Sciatic nerve (tissue), 2 donors: ENCODE results near the gene WNT5B. TPM values are rescaled to one million over a fixed set of nuclear protein-coding genes. Genes with fewer than 3 reads are reported as not detected.
"Not testable (repeated sequence)": the region's sequence is repeated elsewhere in the genome, so short reads cannot be mapped to it uniquely, and the experiment has no call there.

Experiments used
- ATAC-seq: fragments of 200-7000 bp; cut with Tn5 transposase; one replicate; pipeline ENCODE4 v1.9.1; 2020; ENCODE audit warnings: mild to moderate bottlenecking, moderate library complexity
- DNase-seq: peaks from one replicate; pipeline ENCODE4 v3.0.0-alpha.2; 2020; ENCODE audit warnings: low spot score
- intact Hi-C: fragments of 100-400 bp; cut with DNase I; formaldehyde crosslinking; loops from one replicate; pipeline ENCODE4 v1.14.2; 2022
- total RNA-seq: library from RNA; stranded (reverse); fragmentation: NEBNext Ultra II Directional; extraction: Animal tissue kit (Norgen Biotek cat#: 25700); gene quantifications from one replicate; pipeline ENCODE4 v1.2.1, GENCODE V29; 2021
- donor health status: DM: no; HTN: no; CAD: no.
- donor health status: DM: no; HTN: no; CAD: no.

WNT5B gene
- total RNA-seq, 1 donor from 2014 or later: 10.6 TPM

DNA sequence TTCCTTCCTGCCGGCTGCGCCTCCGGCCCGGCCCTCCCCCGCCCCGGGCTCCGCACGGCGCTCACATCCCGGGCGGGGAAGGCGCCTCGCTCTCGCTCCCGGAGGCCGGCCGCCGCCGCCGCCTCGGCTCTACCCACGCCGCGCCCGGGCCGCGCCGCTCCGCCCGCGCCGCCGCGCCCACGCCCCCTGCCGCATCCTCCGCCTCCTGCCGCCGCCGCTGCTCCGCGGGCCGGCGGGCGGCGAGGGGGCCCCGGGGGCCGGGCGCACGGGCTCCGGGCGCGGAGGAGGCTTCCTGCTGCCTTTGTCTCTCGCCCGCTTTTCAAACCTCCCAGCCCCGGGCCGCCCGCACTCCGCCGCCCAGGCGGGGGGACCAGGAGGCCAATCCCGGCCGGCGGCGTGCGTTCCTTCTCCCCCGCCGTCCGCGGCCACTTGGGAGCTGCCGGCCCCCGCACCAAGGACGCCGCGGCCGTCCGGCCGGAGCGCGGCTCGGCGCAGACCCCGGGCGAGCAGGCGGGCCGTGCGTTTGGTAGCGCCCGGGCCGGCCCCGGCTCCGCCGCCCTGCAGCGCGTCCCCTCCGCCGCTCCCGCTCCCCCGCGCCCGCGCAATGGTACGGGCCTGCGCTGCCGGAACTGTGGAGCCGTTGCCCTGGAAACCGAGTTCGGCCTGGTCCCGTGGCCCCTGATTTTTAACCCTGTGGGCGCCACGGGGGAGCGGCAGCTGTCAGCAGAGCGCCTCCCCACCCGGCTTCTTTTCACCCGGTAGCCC is 34.6 kb upstream of the WNT5B start, which contains the start of gene FBXL14:
TSS of gene FBXL14 (minus strand) at position 321 of the 765 bp plus-strand sequence. CDS start 515 bp downstream, outside the sequence.
- intact Hi-C loops: loop anchor here (5.0 kb wide), 1 partner anchor 467 kb away; no protein-coding TSS in a partner anchor
- peak; percentile 95 for DNase-seq
- peak; percentile 91 for ATAC-seq

DNA sequence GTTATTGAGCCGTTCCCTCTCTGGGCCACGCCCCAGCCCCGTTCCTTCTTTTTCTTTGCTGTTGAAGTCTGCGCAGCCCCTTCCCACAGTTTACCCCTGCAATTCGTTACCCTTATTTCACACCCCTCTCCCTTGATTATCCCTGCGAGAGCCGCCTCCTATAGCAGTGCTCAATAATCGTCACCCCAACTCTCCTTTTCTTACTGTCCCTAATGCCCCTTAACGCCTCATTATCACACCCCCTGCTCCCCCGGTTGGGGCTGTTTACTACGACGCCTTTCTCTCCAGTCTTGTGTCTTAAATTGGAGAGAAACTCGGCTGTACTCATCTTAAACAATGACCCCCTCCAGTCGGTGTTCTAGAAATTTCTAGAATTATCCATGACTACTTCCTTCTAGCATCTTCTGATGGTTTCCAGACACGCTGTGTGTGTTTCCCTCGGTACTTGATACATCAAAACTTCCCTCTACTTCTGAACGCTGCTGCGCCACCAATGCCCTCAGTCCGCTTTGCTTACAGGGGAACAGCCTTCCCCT is 33.9 kb upstream of the WNT5B start:
- peak; percentile 56 for ATAC-seq
- DNase-seq: no peak
- intact Hi-C loops: no loop called here

DNA sequence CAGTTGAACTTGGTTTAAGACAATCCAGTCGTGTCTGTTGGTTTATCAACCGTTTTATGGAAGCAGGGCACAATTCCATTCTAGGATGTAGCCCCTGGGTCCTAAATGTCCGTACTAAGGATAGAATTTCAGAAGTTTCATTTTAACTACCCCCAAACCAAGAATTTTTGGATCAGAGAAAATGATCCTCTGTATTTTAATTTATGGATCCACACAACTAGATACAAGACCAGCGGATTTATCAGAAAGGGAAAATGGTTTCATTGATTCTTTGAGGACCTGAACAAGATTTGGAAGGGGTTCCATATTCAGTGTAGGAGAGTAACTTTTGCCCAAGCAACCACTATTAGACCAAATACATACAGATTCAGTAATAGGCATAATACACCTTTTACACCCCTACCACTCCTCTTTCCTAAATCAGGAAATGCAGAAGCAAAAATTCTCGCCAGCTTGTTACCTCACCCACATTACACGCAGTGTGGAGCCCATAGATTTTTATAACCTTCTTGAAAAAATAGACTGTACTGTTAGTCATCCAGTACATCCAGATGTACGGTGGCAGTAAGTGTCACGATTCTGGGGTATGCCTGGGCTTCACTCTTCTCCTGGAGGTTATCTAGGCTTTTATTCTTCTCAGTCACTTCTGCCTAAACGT is 33.2 kb upstream of the WNT5B start:
- intact Hi-C loops: no loop called here
- ATAC-seq: no peak

DNA sequence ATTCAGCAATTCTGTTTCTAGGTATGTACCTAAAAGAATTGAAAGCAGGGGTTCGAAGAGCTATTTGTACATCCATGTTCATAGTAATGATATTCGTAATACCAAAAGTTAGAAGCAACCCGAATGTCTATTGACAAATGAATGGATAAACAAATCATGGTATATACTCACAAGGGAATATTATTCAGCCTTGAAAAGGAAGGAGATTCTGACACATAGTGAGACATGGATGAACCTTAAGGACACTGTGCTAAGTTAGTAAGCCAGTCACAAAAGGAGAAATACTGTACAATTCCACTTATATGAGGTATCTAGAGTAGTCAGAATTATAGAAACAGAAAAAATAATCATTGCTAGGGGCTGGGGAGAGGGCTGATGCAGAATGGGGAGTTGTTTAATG is 30.3 kb upstream of the WNT5B start:
- ATAC-seq: no peak

More for the DNA sequence above, 33.2 kb upstream of the WNT5B start:
- DNase-seq: no peak

DNA sequence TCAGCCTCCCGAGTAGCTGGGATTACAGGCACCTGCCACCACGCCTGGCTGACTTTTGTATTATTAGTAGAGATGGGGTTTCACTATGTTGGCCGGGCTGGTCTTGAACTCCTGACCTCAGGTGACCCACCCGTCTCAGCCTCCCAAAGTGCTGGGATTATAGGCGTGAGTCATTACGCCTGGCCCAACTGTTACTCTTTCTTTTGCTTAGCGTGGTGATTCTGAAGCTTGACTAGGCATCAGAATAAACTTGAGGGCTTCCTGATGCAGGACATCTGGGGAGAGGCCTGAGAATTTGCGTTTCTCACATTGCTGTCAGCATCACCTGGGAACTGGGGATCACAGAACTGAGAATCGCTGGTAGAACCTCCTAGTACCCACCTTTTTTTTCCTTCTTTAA is 26.3 kb upstream of the WNT5B start:
- ATAC-seq, intact Hi-C loops, DNase-seq: not testable (repeated sequence)

More for the DNA sequence above, 30.3 kb upstream of the WNT5B start:
- intact Hi-C loops: no loop called here
- DNase-seq: no peak

DNA sequence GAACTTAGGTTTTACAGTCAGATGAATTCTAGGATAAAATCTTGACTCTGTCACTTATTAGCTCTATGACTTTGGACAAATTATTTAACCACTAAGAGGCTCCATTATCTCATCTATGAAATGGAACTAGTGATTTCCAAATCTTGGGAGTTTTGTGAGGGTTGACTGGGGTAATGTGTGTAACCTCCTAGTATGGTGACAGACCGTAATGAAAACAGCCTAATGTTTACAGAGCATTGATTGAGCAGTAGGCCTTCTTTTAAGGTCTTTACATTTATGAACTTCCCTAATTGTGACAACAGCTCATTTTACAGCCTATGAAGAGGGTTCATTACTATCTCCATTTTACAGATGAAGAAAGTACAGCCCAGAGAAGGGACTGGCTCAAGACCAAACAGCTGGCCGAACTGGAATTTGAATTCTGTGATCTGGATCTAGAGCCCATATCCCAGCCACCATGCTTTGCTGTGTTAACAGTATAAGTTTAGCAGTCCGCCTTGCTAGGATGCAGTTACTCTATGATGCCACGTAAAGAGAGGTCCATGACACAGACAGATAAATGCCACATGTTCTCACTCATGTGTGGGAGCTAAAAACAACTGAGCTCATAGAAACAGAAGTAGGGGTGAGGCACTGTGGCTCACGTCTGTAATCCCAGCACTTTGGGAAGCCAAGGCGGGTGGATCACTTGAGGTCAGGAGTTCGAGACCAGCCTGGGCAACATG is 25.6 kb upstream of the WNT5B start:
- DNase-seq (no peak), ATAC-seq (no peak)
- intact Hi-C loops: no loop called here

DNA sequence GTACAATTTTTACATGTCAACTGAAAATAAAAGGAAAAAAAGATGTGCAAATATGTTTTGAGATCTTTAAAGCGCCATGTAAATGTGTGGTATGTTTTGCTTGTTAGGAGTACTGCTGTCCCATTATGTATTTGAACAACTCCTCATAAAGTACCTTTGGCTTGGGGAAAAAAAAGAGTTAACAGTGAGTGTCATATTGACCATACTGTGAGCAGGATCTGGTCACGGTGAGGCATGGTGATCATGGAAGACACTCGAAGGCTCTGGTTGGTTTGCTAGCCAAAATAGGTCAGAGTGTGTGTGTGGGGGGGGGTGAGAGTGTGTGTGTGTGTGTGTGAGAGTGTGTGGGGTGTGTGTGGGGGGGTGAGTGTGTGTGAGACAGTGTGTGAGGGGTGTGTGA is 24.6 kb upstream of the WNT5B start:
- ATAC-seq: no peak
- intact Hi-C loops: loop anchor here (1.0 kb wide), 1 partner anchor 12 kb away; no protein-coding TSS in a partner anchor

DNA sequence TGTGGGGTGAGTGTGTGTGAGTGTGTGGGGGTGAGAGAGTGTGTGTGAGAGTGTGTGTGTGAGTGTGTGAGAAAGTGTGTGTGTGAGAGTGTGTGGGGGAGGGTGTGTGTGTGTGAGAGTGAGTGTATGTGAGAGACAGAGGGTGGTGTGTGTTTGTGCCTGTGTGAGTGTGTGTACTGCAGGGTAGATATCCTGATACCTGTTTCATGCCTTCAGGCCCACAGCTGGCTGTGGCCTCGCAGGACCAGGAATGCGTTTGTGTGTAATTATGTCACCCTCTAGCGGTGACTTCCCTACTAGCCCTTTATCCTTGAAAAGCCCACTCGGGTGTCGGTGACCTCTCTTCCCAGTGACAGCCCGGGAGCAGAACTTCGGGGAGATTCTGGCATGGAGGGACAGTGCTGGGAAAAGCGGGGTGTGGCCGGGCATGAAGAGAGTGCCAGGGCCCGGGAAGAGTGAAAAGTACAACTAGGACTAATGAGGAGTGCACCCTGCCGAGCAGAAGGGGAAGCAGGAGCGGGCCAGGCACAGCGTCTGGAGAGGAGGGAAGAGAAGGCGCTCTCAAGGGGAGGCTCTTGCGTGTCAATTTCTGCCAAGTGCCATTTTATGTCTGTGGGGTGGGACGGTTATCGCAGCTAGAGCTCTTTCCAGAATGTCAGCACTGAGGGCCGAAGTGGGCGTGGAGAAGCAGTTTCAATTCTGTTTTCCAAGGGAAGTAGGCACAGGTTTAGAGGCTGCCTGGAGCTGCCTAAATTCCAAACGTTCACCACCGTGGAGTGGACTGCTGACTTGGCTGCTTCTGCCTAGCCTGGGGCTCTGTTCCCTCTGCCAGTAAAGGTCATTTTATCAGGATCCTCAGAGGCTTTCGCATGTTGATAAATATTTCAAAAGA is 23.7 kb upstream of the WNT5B start:
- ATAC-seq (peak; percentile 89), DNase-seq (peak; percentile 83)
- intact Hi-C loops: no loop called here

More for the DNA sequence above, 24.6 kb upstream of the WNT5B start:
- DNase-seq: no peak

DNA sequence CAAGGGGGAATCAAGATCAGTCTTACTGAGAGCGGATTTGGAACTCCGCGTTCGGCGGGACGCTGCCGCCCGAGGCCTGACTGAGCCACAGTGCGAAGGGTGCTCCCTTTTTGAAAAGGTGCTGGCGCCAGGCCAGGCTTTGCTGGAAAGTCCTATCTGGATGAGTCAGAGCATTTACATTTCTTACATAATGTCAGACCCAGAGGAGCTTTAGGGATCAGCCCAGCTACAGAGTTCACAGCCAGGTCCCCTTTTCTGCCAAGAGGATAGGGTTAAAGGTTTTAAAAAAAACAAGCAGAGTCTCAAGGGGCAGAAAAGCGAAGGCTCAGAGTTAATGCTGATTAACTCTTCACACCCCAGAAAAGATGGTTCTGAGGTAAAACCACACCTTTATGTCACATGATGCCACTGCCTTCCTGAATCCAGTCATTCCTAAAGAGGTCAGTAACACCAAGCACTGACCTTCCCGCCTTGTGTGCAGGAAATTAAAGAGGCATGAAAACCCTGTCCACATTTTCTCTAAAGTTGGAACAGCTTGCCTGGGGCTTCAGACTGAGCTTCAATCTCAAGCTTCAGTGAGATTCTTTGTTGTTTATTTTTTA is 22.9 kb upstream of the WNT5B start:
- intact Hi-C loops: no loop called here
- ATAC-seq (peak; percentile 80), DNase-seq (peak; percentile 95)

DNA sequence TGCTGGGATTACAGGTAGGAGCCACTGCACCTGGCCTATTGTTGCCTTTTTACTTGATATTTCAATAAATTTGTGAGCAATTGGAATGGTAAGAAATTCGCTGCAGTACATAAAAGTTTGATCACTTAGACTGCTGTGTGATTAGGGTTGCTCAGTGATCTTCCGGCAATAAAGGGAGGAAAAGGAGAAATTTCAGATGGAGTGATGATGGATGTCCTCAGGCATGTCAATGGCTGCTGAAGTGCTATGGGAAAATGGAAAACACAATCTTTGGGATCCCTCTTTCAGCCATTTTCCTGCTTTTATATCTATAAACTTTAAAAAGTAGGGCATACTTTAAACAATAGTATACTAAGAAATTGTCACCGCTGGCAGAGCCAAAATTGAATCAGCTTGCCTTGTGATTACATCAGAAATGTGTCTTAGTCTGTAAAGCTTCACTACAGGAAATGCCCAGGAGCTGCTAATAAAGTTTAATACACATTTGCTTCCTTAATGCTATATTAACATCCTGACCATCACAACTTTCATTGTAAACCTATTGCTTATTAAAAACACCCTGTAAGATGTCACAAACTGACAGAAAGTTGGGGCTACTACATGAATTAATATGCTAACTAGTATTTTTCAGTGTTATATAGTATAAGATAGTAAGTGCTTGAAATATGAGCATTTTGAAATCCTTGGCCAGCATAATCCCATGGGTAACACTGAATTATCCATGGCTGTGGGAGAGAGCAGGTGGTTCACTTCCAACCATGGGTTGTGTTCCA is 20.9 kb upstream of the WNT5B start:
- DNase-seq: no peak
- ATAC-seq: no peak
- intact Hi-C loops: no loop called here

DNA sequence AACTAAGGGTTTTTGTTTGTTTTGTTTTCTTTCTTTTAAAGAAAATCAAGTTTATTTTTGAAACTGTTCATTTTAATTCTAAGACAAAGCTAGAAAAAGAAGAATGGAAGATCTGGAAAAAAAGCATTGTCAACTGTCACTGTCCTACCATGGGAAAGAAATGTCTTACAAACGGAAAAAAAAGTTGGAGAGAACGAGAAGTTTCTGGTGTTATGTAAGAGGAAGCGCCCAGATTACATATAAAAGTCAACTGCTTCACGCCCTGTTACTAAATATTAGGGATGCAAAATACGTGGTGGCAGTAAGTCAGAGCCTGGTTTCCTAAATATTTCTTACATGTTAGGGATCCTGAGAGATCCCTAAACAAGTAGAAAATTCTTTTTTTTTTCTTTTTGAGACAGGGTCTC is 20.3 kb upstream of the WNT5B start:
- no peak for ATAC-seq
- intact Hi-C loops: no loop called here
- no peak for DNase-seq

DNA sequence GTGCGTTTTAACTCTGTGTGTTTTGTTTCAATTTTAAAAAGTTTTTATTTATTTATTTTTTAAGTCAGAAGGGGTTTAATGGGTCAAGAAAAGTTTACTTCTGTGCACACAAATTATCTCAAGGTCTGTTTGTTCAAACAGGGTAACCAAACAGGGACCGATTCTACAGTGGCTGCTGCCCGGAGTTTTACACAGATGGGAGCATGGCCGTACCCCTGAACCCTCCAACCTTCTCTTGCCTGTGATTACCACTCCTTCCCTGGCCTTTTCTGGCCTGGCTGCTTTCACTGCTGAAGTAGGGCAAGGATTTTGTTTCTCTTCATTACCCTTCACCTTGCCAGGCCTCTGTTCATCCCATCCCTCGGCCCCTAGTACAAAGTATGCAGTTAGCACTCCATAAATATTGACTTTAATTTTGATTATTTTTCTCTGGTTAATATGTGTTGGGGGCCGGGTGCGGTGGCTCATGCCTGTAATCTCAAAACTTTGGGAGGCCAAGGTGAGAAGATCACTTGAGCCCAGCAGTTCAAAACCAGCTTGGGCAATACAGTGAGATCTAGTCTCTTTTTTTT is 18.9 kb upstream of the WNT5B start:
- intact Hi-C loops: no loop called here
- DNase-seq (no peak), ATAC-seq (no peak)

DNA sequence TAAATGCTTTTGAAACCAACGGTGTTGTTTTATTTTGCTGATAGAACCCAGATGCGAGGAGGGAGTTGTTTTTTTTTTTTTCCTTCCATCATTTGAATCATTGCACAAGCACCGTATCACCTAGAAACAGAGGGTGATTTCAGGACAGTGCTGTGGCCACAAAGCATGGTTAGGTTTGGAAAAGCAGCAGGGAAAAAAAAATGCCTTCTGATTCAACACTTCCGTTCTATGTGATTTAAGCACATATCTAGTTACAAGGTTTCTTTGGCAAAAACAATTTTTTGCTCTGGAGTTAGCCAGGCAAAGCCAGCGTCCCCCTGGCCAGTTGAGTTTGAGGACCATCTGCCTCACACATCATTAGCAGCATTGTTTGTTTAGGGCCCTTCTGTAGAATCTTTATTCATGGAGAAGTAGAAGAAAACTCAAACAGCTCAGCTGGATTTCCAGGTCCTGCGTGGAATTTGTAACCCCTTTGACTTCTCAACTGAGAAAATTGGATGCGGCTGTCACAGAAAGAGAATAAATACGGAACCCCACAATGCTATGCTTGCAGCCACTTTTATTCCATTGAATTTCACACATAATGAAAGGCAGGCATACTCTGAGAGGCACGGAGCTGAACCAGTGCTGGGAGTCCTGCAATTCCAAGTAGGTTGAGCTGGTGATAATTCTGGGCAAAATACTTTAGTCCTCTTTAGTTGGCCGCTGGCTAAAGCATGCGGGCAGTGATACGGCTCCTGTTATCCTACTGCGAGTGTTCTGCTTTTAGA is 17.0 kb upstream of the WNT5B start:
- DNase-seq (no peak), ATAC-seq (peak; percentile 86)
- intact Hi-C loops: no loop called here

DNA sequence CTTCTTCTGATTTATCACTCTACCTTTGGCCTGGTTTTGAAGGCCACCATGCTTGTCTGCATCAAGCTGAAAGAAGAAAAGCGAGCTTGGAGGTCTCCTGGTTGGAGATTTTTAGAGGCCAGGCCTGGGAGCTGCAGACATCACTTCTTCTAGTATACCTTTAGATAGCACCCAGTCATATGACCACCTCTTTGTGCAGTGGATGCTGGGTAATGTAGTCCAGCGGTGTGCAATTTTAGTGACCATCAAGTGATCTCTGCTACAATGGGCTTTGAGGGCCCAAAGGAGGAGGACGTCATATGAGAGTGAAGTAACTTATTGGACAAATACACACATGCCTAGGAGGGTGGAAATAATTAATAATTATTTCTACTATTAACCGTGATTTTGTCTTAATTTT is 15.2 kb upstream of the WNT5B start:
- ATAC-seq (no peak), DNase-seq (no peak)
- intact Hi-C loops: no loop called here

DNA sequence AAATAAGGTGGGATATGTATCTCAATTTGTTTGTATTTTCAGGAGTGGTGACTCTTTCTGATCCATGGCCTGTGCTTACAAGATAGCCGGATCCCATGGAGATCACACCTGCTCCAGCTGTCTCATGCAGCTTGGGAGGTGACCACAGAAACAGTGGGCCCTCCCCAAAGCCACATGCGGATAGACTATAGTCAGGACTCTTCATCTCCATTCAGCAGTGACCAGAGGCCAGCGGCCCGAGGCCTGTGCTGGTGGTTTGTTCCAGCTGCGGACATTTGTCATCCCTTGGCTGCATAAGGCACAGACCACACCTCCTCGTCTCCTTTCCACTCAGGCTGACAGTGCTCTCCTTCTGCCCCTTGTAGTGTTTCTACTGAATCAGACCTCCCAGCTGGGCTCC is 14.7 kb upstream of the WNT5B start:
- no peak for ATAC-seq
- no peak for DNase-seq

More for the DNA sequence above, 14.7 kb upstream of the WNT5B start:
- intact Hi-C loops: no loop called here
